DMS 273 (cell line): ENCODE data around the gene BRD2.
A peak's percentile ranks its signal among the peaks of the same experiment; 100 is the strongest.
"Not testable (repeated sequence)": the region's sequence is repeated elsewhere in the genome, so short reads cannot be mapped to it uniquely, and the experiment has no call there.

Source experiments
- DNase-seq: peaks from one replicate; lab custom pipeline; 2025; ENCODE audit not compliant: unreplicated experiment; lab: John Stamatoyannopoulos, UW

BRD2 gene

DNA sequence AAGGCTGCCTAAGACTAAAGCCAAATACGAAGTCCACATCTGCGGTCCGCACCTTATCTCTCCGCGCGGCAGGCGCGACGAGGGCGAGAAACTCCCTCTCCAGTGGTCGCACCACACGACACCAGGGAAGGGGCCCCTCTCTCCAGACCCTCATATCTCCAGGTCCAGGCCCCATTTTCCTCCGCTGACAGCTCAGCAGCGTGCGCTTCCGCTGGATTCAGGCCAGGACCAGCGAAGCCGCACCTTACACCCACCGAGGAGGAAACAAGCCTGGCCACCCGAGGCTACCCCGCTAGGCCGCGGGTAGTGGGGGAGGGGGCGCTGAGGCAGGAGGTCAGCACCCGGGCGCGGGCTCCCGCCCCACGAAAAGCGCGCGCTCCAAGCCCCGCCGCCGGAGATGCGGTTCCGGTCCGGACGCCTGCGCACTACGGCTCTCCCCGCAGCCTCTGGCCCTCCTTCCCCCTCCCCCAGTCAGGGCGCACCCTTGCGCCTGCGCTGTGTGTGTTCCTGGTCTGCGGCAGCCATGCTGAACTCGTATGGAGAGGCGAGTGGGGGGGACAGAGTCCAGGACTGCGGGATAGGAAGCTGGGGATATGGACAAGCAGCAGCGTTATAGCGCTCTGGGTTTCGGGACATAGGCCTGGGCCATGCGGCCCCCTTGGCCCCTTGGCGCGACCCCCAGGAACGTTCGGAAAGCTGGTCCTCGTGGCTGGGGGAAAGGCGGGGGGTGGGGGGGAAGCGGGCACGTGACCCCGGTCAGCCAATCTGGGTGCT lies at the start of gene BRD2:
Gene BRD2, plus strand, starts transcription at position 502 of the 774 bp plus-strand sequence. CDS start 4,305 bp downstream, outside the sequence.
- peak; percentile 98 for DNase-seq

- no peak for DNase-seq
Measured at GRCh38 chr6:32920715-32921114, 47.7 kb upstream of the BRD2 start.

DNA sequence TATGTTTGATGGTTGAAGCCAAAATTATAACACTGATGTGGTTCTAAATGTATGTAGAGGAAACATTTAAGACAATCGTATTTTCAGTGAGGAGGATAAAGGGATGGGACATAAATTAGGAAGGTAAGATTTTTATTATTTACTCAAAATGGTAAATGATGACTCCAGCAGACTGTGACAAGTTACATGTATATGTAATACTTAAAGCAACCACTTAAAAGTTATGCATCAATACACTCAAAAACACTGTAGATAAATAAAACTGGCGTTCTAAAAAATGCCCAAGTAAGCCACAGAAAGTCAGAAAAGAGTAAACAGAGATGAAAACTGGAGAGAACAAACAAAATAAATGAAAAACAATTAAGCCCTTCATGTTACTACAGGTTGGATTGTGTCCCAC lies 46.3 kb upstream of the BRD2 start:
- no peak for DNase-seq

GRCh38 chr6:32931211-32931610 lies 37.2 kb upstream of the BRD2 start:
- DNase-seq = no peak

DNA sequence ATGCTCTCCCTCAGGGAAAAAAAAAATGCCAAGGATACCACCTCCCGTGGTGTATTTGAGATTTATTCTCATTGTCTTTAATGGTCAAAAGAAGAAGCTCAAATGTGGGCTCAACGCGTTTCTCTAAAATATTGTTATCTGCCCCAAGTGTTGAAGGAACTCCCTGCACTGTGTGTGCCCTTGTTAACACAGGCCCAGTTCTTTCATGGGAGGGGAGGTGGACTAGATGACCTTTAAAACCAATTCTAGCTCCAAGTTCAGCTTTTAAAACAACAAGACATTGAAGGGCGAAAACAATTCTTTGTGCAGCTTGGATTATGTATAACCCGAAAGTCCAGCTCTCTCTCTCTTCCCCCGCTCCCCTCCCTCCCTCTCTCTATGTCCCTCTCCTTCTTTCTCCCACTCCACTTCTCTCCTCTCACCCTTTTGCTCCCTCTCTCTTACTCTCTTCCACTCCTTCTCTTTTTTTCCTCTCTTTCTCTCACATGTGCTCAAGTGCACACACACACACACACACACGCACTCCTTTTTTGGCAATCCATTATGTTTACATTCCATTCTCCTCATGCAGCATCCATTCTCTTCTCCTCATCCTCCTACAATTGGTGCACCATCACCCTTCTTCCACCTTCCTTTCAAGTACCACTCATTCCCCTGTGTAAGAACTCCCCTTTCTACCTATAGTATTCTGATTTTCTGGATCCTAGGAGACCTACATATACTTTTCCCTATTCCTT lies 36.1 kb upstream of the BRD2 start:
- DNase-seq = no peak

GRCh38 chr6:32933661-32934085 lies 34.7 kb upstream of the BRD2 start:
- peak; percentile 84 for DNase-seq

- DNase-seq = no peak
Measured at GRCh38 chr6:32935551-32936238, 32.7 kb upstream of the BRD2 start.

GRCh38 chr6:32936239-32937152 lies 31.9 kb upstream of the BRD2 start:
- no peak for DNase-seq

GRCh38 chr6:32937230-32937633 lies 31.2 kb upstream of the BRD2 start:
- DNase-seq = no peak

DNA sequence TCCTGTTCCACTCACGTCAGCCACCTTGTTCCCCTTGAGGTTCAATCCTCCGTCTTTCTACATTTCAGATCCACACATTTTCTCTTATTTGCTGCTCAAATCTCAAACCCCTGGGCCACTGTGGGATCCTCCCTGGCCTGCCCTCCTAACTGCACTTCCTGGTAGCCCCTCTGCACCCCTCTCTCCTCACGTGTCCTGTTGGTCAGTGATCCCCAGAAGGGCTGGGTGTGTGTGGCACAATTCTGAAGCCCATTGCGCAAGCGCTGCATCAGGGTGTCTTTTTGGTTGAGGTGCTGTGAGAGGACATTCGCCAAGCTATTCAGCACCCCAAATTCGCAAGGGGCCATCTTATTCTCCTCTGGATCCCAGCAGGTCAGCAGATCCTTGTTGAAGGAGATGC lies 29.9 kb upstream of the BRD2 start:
- no peak for DNase-seq

DNA sequence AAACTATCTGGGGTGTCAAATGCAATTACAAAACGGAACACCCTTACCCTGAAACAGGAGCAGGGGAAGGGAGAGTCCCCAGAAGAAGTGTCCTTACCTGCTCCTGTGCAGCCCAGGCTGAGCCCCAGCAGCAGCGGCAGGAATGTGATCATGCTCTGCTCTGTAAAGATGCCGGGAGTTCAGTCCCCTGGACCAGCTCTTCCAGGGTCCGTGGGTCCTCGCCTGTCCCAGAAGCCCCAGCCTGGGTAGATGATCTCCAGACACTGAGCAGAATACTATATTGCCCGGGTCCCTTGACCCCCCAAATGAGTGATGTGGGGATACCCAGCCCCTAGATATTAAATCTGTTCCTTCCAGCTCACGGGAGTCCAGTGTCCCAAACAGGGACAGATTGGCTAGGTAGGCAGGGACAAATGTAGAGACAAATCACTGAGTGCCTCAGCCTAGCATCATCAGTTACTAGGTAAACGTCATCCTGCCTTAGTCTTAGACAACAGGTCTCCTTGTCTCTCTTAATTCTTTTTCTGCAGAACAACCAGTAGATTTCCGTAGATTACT lies 27.7 kb upstream of the BRD2 start, which contains the start of gene HLA-DMB:
Gene HLA-DMB, minus strand, starts transcription at position 373 of the 558 bp plus-strand sequence. Its CDS starts 221 bp downstream, at position 152.
- peak; percentile 91 for DNase-seq

GRCh38 chr6:32941214-32941768 lies 27.1 kb upstream of the BRD2 start:
- no peak for DNase-seq

GRCh38 chr6:32942555-32943123 lies 25.8 kb upstream of the BRD2 start:
- not testable (repeated sequence) for DNase-seq

DNA sequence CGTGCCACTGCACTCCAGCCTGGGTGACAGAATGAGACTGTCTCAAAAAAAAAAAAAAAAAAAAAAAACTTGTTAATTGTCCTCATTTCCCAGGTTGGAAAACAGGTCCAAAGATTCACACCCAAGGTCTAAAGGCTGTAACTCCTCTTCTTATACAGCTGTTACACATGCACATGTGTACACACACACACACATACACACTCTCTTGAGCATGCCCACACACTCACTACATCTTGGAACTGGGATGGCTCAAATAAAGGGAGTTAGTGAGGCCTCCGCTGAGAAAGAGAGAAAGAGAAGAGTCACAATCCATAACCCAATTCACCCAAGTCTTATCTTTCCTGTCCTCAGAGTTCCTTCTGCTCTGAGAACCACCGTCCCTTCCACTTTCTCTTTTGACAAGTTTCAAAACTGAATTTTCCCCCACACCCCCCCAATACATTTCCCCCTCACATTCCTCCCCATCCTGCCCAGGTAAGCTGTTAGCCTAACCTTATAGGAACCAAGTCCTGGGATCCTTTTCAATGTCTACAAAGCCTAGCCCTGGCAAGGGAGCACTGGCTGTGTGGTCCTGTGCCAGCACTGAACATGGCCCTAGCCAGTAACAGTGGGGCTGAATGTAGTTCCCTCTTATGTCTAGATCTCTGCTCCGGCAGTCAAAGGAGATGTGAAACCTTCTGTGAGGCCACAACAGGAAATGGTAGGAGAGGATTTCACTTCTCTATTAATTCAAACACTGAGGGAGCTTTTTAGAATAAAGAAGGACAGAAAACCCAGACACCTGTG lies 24.3 kb upstream of the BRD2 start:
- DNase-seq = no peak

DNA sequence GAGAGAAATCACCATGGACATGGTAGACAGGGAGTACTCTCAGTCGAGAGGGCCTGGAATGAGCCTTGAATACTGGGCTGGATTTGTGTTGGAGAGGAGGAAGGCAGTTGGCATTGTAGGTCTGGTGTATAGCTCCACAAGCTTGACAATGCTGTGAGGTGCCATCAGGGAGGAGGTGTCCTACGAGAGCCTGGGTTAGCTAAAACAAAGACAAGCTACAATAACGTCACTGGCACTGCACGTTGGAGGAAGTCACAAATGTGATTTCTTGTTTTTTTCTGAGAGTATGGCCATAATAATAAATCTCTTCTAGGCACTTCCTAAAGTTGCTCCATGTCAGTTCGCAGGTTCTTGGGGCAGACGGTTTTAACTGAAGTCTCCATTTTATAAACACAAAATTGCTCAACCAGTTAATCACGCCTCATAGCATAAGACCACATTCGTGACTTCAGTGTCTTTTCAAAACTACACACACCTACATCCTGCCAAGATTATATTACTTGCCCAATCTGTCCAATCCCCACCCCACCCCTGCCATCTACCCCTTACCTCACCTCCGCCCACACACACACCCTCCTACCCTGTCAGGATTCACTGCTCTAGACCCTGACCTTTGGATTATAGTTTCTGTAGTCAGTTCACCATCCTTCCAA lies 23.2 kb upstream of the BRD2 start:
- DNase-seq = no peak

DNA sequence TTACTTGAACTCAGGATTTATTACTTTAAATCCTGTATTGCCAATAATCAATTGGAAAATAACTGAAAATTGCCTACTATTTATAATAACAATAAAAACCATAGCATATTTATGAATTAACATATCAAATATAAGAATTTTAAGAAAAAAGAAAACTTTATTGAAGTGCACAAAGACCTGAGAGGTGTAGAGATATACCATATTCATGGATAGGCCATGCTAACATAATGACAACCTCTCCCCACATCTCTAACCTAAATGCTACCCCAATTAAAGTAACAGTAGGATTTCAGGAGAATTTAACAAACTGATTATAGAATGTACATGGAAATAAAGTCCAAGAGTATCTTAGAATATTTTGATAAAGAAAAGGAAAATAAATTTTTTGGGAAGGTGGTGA lies 22.4 kb upstream of the BRD2 start:
- DNase-seq = no peak

GRCh38 chr6:32946893-32947292 lies 21.5 kb upstream of the BRD2 start:
- no peak for DNase-seq
